Nephron progenitor cell (in vitro differentiated cells): ENCODE data around the gene OR2K2.

ENCODE experiments used
- DNase-seq: peaks from one replicate; pipeline ENCODE4 v3.0.0; 2021
- H3K27ac Mint-ChIP-seq: 2 replicates; pipeline ENCODE4 v1.8.0; 2021; ENCODE audit warnings: mild to moderate bottlenecking, moderate library complexity, mixed read lengths
- H3K27me3 Mint-ChIP-seq: 2 replicates; pipeline ENCODE4 v1.8.0; 2021; ENCODE audit warnings: mild to moderate bottlenecking, low read depth, mixed read lengths; ENCODE audit not compliant: poor library complexity
- H3K36me3 Mint-ChIP-seq: 2 replicates; pipeline ENCODE4 v1.8.0; 2021; ENCODE audit warnings: low read depth, mixed read lengths
- H3K4me1 Mint-ChIP-seq: 2 replicates; pipeline ENCODE4 v1.8.0; 2021; ENCODE audit warnings: mixed read lengths
- H3K4me3 Mint-ChIP-seq: 2 replicates; pipeline ENCODE4 v1.8.0; 2021; ENCODE audit warnings: mild to moderate bottlenecking, moderate library complexity, mixed read lengths
- H3K9me3 Mint-ChIP-seq: 2 replicates; pipeline ENCODE4 v1.8.0; 2021; ENCODE audit warnings: mild to moderate bottlenecking, moderate library complexity, mixed read lengths
- TF ChIP-seq, protein P1 (sequence below): fragments of 200-600 bp; sonication (generic); IDR thresholded peaks from 2 replicates; pipeline ENCODE4 v1.5.0; 2021; ENCODE audit warnings: antibody characterized with exemption

The OR2K2 gene, protein sequence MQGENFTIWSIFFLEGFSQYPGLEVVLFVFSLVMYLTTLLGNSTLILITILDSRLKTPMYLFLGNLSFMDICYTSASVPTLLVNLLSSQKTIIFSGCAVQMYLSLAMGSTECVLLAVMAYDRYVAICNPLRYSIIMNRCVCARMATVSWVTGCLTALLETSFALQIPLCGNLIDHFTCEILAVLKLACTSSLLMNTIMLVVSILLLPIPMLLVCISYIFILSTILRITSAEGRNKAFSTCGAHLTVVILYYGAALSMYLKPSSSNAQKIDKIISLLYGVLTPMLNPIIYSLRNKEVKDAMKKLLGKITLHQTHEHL

DNA sequence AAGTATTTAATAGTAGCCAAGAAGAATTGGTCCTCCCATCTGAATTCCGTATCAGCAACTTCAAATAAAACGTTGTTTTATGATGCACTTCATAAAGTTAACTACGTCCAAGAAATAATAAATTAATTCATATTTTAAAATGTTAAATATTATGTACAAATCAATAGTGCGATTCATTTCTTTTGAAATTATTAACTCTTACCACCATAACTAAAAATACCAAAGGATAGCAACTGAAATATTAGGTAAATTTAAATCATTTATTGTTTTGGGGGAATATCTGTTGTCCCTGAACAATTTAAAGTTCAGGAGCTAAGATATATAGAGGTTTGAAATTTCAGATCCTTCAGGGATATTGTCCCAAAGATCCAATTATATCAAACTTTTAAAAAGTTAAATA is at the start of gene OR2K2:
Gene OR2K2 (minus strand): TSS at position 101 of the 400 bp plus-strand sequence. CDS start 1,791 bp downstream, outside the sequence.
- H3K36me3 Mint-ChIP-seq, result no peaks in the 10 kb centered on the region
- no peak within 1 kb of the TSS for H3K27ac Mint-ChIP-seq
- H3K27me3 Mint-ChIP-seq, result peaks cover 15% of the 10 kb centered on the region
- peaks cover 6% of the 10 kb centered on the region for H3K9me3 Mint-ChIP-seq
- TF ChIP-seq, protein P1, sequence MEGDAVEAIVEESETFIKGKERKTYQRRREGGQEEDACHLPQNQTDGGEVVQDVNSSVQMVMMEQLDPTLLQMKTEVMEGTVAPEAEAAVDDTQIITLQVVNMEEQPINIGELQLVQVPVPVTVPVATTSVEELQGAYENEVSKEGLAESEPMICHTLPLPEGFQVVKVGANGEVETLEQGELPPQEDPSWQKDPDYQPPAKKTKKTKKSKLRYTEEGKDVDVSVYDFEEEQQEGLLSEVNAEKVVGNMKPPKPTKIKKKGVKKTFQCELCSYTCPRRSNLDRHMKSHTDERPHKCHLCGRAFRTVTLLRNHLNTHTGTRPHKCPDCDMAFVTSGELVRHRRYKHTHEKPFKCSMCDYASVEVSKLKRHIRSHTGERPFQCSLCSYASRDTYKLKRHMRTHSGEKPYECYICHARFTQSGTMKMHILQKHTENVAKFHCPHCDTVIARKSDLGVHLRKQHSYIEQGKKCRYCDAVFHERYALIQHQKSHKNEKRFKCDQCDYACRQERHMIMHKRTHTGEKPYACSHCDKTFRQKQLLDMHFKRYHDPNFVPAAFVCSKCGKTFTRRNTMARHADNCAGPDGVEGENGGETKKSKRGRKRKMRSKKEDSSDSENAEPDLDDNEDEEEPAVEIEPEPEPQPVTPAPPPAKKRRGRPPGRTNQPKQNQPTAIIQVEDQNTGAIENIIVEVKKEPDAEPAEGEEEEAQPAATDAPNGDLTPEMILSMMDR, result no peak
- no peaks in the 10 kb centered on the region for H3K4me1 Mint-ChIP-seq
- DNase-seq, result no peak
- H3K4me3 Mint-ChIP-seq, result no peak within 1 kb of the TSS

DNA sequence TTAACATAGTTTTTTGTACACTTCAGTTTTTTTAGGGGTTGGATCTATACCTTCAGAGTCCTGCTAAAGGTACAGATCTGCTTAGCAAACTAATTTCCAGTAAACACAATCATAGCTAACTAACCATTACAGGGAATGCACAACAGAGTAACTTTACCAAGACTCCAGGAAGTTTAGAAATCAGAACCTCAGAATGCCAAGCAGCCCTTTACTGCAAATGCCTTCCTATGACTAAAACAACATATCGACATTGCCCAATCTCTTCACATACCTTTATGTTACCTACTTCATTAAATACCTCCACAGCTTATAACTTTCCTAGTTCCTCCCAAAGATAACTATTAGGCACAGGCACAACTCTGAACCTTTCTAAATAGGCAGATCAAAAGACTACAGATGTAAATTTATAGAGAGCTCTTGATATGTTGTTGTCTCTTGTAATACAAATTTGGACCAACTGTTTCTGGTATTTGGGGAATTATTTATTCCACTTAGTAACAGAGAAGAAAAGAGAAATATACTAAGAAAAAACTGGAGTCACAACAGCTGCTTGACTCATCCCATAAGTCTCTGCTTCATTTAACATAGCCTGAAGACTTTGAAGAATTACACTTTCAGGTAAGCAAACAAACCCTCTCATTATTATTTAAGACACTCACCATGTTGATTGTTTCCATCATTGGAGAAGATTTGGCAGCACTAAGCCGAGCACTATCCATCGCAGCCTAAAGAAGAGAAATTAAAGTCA is 46.0 kb upstream of the OR2K2 start:
- H3K36me3 Mint-ChIP-seq, result peaks cover 64% of the 10 kb centered on the region
- TF ChIP-seq, protein P1, result no peak
- no peaks in the 10 kb centered on the region for H3K27me3 Mint-ChIP-seq
- no peak overlapping the region for H3K27ac Mint-ChIP-seq
- no peaks in the 10 kb centered on the region for H3K9me3 Mint-ChIP-seq
- DNase-seq, result no peak
- no peaks in the 10 kb centered on the region for H3K4me1 Mint-ChIP-seq
- no peak overlapping the region for H3K4me3 Mint-ChIP-seq

DNA sequence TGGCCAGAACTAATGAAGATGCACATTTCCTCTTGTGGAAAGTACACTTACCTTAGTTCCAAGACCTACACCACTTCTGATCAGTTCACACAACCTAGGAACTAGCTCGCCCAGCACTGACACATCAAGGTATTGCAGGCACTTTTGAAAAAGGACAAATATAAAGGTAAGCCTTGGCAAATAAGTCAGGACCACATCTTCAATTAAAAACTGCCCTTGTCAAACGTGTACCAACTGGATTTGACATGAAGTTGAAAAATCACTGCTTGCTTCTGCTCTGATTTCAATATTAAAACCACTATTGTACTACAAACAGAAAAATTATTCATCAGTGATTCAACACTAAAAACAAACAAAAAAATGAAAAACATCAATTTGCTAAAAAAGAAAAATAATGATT is 45.0 kb upstream of the OR2K2 start:
- Mint-ChIP-seq H3K27ac (no peak overlapping the region), H3K36me3 (peaks cover 64% of the 10 kb centered on the region), H3K9me3 (no peaks in the 10 kb centered on the region), H3K4me1 (no peaks in the 10 kb centered on the region), H3K4me3 (no peak overlapping the region), H3K27me3 (no peaks in the 10 kb centered on the region)
- DNase-seq, result no peak
- TF ChIP-seq, protein P1, result no peak

DNA sequence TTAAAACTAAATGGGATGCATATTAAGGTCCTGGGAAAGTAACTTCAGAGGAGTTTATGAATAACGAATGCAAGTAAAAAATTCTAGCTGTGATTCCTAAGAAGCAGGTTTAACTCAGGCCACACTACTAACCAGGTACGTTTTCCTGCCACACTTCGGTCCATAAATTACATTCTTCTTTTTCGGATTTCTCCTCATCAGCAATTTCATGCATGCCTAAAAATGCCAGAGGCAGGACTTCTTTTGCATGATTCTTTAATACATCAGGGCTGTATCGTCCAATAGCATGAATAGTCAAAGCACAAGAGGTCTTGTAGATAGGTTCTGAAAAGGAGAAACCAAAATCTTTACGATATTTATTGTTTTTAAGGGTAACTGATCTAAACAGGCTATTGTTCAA is 42.3 kb upstream of the OR2K2 start:
- Mint-ChIP-seq H3K9me3 (no peaks in the 10 kb centered on the region), H3K4me3 (no peak overlapping the region), H3K36me3 (peaks cover 74% of the 10 kb centered on the region), H3K27me3 (no peaks in the 10 kb centered on the region), H3K4me1 (no peaks in the 10 kb centered on the region), H3K27ac (no peak overlapping the region)
- TF ChIP-seq, protein P1, result no peak
- no peak for DNase-seq

DNA sequence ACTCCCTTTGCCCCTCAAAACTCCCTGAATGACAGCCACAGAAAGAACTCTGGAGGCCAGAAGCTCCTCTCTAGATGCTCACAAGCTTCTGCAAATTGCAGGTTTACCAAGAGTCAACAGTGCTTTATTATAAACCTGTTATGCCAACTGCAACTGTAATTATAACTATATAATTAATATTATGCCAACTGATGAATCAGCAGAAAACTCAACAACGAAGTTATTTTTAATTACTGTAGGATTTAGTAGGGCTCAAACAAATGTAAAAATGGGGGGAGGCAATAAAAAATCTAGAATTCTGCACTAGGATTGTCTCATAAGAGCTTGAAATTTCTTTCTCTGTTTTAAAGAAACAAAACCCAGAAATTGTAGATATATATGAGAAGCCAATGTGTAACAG is 37.0 kb upstream of the OR2K2 start:
- Mint-ChIP-seq H3K9me3 (no peaks in the 10 kb centered on the region), H3K27ac (no peak overlapping the region), H3K4me3 (no peak overlapping the region), H3K4me1 (no peaks in the 10 kb centered on the region), H3K27me3 (no peaks in the 10 kb centered on the region), H3K36me3 (peaks cover 82% of the 10 kb centered on the region)
- no peak for DNase-seq
- TF ChIP-seq, protein P1, result no peak
